GM19372 (cell line): Measurements from ENCODE around the gene NID1.
A peak's percentile ranks its signal among the peaks of the same experiment; 100 is the strongest.
"Not testable (repeated sequence)": the region's sequence is repeated elsewhere in the genome, so short reads cannot be mapped to it uniquely, and the experiment has no call there.

ENCODE experiments used
- ATAC-seq: cut with Tn5 transposase; IDR thresholded peaks from one replicate; pipeline ENCODE4 v1.9.1; 2021; ENCODE audit warnings: mild to moderate bottlenecking, low read depth, moderate library complexity; ENCODE audit not compliant: unreplicated experiment

NID1 gene

DNA sequence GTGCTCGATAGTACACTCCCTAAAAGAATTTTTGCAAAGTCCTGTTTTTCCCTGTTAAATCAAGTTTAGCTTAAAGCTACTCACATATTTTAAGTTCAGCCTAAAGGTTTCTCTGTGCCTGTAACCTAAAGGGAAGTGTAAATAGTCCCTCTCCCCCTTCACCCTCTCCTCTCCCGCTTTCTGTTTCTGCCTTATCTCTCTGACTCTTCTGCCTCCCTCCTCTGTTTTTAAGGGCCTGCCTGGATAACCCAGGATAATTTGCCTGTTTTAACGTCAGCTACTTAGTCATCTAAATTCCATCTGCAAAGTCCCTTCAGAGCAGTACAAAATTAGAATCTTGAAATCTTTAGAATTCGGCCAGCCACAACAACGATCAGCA is 92.6 kb downstream of the NID1 start:
- peak; percentile 32 for ATAC-seq

DNA sequence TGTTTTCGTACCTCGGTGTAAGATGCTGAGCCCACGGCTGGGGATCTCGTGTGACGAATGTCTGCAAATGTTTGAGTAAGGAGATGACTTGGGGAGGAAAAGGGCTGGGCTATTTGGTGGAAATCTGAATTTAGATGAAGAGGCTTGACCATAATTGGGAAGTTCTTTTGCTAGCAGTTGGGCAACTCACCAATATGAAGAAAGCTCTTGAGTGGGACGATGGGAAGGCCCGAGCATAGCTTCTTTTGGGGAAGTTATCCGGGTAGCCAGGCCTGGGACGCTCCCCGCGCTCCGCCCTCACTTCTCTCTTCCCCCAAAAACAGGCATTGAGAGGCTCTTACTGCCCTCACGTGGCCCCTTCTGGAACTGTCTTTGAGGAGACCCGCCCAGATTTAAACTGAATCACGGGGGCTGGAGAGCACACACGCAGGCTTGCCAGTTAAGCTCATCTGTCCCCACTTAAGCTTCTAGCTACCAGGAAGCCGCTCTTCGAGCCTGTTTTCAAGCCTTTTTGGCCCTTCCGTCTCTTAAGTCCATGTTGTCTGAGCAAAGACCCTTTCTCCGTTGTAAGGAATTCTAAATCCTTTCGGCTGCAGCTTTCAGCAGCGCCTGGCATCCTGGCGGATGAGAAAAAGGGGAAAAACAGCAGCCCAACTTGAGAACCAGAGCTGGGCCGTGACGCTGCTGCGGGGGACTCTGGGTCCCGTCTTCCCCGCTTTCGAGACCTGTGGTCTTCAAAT is 93.1 kb downstream of the NID1 start:
- peak; percentile 94 for ATAC-seq

DNA sequence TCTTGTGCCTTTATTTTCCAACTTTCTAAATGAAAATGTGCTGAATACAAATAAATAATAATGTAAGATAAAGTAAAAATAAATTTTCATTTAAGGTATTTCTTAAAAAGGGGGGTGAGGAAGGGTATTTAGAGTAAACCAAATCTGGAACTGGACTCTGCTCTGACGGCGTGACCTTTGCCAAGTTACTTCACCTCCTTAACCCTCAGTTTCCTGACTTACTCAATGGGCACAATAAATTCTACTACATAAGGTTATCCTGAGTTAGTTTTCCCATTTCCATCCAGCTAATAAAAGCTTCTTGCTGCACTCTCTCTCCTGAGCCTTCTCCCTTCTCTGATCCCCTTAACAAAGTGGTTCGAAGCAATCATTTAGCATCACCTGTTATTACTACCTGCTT is 93.9 kb downstream of the NID1 start:
- ATAC-seq: no peak

DNA sequence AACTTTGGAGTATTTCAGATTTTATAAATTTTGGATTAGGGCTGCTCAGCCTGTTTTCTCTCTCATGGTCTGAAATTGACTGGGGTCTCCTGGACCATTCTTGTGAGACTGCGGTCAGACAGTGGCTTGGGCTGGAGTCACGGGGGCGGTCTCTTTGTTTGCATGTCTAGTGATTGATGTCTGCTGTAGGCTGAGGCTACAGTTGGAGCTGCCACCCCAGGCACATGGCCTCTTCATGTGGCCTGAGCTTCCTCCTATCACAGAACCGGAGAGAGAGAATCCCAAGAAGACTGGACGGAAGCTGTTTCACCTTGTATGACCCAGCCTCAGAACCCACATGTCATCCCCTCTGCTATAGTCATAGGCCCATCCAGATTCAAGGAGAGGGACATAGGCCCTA is 96.1 kb downstream of the NID1 start:
- no peak for ATAC-seq

DNA sequence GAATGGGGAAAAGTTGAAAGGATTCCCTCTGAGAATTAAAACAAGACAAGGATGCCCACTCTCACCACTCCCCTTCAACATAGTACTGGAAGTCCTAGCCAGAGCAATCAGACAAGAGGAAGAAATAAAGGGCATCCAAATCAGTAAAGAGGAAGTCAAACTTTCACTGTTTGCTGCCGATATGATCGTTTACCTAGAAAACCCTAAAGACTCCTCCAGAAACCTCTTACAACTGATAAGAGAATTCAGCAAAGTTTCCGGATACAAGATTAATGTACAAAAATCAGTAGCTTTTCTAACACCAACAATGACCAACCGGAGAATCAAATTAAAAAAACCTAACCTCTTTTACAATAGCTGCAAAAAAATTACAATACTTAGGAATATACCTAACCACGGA is 98.8 kb downstream of the NID1 start:
- ATAC-seq: not testable (repeated sequence)

DNA sequence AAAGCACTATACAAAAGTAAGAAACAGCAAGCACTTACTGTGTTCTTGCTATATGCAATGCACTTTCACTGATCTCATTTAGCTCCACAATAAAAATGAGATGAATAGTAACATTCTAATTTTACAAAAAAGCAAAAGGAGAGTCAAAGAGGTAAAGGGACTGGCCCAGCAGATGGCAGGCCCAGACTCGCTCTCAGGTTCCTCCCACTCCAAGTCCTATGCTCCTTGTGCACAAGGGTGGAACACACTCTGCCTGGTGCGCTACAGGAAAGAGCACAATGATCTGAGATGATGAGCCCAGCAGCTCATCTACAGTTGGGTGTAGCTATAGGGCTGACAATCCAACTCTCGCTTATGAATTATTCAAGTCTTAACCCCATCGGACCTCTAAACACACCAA is 104.1 kb downstream of the NID1 start:
- no peak for ATAC-seq

DNA sequence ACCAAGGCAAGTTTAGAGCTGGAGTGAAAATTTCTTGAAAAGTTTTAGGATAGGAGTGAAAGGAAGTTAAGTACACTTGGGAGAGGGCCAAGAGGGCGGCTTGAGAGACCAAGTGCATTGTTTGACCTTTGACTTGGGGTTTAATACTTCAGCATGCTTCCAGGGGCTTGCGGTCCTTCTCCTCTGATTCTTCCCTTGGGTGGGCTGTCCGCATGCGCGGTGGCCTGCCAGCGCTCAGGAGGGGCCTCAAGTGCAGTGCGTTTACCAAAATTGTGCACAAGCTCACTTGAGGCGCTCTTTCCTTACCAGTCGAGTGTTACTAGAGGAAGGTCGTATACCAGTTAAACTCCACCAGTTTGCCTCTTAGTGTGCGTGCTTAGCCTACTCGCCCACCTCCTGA is 106.9 kb downstream of the NID1 start:
- ATAC-seq: no peak

DNA sequence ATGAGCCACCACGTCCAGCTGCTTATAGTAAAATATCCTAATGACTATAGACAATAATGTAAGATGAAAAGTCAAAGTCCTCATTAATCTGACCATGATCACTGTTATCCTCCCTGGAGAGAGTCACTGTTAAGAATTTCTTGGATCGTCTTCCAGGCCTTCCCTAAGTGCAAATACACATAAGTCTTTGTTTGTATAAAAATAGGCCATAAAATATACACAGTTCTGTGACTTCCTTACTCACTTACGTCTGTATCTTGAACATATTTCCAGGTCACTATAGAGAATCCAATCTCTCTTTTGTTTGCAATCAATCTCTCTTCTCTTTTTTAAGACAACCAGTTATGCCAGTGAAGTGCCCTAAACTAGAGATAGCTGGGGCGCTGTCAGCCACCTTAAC is 109.1 kb downstream of the NID1 start:
- no peak for ATAC-seq

DNA sequence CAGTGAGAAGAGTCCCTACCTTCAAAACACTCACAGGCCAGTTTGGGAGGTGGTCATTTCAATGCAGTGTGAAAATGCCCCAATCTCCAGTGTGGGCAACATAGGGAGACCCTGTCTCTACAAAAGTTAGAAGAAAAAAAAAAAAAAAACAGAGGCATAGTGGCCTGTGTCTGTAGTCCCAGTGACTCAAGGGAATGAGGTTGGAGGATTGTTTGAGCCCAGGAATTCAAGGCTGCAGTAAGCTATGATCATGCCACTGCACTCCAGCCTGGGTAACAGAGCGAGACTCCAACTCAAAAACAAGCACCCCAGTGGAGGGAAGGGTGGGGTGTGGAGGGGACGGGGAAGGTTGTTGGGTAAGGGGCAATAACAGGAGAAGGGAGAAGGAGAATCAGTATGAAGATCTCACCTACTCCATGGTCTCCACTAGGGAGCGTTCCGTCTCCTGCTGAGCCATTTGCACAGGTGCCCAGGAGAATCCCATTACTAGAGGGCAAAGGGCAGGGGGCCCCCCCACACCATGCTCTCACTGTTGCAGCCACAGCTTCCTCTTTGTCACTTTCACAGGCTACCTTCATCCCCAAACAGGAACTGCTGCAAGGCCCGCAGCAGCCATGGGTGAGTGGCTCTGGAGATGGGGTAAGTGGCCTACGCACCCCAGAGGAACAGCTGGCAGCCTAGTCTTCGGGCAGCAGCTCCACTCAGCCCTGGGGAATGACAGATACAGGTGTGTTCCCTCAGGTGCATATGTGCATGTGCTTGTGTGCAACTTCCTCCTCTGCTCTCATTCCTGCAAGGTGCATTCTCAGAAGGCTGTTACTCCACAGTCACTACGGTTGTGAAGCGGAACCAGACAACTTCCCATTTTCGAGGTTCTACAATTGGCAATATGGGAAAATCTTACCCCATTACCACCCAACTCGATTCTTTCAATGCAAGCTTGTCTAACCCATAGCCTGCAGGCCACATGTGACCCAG is 110.3 kb downstream of the NID1 start:
- ATAC-seq: peak; percentile 88

DNA sequence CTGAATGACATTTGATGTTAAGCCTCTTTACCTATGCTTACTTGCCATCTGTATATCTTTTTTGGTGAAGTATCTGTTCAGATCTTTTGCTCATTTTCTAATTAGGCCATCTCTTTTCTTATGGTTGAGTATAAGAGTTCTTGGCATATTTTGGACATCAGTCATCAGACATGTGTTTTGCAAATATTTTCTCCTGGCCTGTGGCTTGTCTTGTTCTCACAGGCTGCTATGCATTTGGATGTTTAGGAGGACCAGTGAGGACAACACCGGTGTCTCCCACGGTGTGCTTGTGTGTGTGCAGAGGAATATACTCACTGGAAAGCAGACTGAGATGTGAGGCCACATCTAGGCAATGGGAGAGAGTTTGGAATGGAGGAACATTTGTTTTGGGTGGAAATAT is 111.1 kb downstream of the NID1 start:
- no peak for ATAC-seq

DNA sequence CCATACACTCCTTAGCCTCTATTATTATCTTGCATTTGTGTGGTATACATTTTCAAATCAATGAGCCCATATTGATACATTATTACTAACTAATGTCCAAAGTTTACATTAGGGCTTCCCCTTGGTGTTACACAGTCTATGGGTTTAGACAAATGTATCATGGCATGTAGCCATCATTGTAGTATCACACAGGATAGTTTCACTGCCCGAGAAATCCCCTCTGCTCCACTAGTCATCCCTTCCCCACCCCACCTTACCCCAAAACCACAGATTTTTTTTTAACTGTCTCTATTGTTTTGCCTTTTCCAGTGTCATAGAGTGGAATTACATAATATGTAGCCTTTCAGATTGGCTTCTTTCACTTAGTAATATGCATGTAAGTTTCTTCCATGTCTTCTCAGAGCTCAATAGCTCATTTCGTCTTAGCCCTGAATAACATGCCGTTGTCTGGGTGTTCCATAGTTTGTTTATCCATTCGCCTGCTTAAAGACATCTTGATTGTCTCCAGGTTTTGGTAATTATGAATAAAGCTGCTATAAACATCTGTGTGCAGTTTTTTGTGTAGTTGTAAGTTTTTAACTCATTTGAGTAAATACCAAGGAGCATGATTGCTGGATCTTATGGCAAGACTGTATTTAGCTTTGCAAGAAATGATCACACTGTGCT is 111.8 kb downstream of the NID1 start:
- ATAC-seq: no peak

DNA sequence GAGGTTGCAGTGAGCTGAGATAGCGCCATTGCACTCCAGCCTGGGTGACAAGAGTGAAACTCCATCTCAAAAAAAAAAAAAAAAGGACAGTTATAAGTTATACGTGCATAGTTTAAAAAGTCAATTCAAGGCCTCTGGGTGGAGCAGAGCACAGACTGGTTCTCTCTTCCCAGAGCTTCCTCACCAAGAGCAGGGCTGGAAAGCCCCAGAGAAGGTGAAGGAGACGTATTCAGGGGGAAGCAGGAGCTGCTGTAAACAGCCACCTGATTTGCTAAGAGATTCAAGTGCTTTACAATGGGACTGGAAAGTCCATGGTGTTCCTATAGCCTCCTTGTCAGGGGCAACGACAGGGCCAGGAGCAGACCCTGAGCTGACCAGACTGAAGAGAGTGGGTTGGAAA is 113.2 kb downstream of the NID1 start:
- ATAC-seq: no peak

DNA sequence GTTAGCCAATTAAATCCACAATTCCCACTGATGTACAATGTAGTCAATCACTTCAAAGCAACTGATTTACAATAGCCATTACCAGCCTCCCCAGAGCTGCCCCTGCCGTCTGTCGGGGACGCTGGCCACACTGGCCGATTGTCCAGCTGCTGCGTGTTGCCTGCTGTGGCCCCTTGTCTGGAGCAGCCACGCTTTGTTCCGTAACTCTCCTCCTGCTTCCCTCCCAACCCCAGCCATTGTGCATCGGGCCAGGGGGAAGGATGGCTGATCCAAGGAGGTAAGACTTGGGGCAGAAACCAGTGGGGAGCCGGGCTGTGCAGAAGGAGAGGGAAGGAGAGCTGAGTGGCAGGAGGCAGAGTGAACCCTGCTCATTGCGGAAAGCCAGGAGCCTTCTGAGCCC is 114.6 kb downstream of the NID1 start:
- ATAC-seq: no peak

DNA sequence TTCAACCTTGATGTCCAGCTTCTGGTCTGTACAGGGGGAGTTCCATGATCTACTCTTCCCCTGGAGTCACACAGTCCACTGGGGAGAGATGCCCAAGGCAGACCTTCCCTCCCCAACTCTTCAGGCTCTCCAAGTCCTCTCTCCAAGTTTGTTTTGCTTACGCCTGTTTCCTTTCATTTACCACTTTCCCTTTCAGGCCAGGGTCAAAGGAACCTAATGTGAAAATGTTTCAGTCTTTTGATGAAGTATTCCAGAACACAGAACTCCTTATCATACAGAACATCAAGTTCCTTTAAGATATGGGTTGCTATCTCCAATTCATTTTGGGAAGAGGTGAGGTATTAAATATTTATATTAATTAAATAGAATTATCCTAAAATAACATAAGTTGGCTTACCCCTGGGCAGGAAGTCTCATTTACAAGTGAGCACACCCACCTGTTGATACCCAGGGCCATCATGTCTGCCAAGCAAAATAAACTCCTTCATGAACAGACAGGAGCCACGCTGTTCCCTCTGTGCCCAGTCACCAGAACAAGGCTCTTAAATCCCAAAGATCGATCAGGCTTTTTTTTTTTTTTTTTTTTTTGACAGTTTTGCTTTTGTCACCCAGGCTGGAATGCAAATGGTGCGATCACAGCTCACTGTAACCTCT is 116.0 kb downstream of the NID1 start:
- ATAC-seq: no peak

DNA sequence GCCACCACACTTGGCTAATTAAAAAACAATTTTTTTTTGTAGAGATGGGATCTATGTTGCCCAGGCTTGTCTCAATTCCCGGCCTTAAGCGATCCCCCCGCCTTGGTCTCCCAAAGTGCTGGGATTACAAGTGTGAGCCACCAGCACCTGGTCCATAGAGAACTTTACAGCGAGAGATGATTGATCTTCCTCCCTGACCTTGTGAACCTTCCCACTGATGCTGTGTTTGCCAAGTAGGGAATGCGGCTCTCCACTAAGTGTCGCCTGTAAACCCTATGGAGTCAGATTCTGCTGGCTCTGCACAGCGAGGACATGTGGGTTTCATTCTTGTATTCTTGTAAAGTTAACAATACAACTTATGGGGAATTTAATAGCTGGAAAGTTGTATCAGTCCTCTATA is 116.9 kb downstream of the NID1 start:
- ATAC-seq: no peak

DNA sequence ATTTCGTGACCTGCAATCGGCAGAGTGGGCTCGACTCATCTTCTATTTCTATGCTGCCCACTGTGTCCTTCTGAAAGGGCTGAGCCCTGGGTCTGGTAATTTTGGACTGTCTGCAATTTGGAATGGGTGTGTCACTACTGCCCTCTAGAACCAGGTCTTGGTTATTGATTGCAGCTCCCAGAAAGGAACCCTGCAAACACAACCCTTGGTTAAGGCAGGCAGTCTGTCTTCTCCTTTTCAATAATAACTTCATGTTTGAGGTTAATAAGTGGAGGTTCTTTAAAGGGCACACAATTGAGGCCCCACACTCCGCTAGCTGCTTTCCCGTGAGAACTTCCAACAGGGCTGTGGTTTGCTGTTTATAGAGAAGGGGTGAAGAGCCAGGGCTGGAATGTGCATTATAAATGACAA is 118.3 kb downstream of the NID1 start:
- peak; percentile 53 for ATAC-seq

DNA sequence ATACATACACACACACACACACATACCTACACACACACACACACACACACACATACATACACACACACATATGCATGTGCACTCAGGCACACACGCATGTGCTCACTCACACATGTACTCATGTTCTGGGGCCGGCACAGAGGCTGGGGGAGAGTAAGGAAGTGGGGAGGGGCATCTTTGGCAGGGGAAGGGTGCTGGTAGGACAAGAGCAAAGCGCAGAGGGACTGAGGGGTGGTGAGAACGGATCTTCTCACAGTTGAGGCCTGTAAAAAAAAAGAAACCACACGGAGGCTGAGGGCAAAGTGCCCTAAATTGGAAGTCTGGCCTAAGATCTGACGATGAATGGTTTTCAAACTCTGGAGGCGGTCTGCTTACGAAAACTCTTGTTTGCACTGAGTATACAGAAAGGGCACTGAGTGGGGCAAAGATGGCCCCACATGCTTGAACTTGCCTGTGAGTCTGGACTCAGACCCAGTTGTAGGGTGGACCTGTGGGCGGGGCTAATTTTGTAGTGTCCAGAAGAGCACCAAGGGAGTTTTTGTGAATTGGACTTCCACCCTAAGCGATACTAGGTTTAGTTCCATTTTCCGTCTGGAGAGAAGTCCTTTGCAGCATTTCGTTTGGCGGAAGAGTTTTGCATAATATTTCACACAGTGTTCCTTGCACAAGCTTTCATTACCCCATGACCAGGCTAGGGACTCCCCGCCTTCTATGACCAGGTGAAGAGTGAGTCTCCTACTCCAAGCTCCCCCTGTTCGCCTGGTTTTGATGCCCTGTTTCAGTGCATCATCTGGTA is 118.9 kb downstream of the NID1 start:
- ATAC-seq: peak; percentile 66

DNA sequence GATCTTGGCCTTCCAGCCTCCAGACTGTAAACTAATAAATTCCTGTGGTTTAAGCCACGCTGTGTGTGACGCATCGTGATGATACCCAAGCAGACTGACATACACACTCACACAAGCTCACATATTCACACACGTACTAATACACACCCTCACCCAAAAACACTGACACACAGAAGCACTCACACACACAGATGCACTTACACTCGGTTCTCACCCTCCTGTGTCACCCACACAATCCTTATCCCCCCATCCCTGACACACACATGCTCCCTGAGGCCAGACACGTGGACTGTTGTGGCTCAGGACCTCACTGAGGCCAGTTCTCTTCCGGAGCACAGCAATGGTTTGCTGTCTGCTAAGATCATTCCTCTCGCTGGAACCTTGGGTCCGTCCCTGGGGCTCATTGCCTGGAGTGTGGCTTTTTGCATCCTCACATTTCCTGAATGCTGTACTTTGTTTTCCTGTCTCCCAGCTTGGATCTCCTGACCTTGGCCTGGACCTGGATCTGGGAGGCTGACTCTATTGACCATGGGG is 121.2 kb downstream of the NID1 start:
- no peak for ATAC-seq

DNA sequence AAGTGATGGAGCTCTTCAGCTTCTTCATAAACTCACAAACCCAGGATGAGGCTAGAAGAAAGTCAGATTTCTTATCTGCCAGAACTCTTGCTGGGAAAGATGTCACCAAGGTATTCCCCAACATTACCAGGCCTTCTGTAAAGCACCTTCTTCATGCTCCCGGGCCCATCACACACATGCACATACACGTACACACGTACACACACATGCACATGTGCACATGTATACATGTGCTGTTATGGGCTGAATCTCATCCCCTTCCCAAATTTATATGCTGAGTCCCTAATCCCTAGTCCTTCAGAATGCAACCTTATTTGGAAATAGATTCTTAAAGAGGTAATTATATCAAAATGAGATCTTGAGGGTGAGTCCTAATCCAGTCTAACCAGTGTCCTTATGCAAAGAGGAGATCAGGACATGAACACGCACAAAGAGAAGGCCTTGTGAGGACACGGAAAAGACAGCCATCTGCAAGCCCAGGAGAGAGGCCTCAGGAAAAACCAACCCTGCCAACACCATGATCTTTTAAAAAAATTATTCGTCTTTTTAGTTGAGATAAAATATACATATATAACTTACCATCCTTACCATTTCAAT is 121.8 kb downstream of the NID1 start:
- no peak for ATAC-seq
